ENCODE data around the gene VAV3.

DNA sequence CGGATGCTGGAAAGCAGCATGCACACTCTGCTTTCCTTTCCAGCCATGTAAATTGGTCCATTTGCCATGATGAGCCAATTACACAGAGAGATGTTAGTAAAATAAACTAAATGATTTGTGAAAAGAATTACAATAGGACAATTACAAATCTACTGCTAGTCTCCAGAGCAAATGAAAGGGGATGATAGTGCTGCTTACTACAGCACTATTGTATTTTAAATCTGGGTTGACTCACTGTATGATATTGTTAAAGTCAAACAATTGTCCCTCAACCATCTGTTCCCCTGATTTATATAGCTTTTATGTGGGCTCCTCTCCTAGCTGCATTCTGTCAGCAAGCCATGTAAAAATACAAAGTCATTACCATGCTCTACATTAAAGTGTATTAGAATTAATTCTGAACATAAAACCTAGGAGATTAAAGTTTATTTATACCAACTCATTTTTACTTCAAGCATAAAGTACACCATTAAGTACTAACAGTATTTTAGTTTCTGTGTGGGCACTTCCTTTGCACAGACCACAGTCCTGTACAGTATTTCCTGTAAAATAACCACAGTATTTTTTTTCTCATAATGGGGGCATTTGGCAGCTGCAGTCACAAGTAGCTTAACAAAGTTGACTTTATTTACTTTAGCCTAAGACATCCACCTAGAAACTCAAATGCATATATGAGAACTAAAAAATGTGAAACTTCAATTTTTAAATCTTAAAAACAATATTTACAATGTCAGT, 135.8 kb downstream of the VAV3 start:
- TF ChIP-seq, protein P1, sequence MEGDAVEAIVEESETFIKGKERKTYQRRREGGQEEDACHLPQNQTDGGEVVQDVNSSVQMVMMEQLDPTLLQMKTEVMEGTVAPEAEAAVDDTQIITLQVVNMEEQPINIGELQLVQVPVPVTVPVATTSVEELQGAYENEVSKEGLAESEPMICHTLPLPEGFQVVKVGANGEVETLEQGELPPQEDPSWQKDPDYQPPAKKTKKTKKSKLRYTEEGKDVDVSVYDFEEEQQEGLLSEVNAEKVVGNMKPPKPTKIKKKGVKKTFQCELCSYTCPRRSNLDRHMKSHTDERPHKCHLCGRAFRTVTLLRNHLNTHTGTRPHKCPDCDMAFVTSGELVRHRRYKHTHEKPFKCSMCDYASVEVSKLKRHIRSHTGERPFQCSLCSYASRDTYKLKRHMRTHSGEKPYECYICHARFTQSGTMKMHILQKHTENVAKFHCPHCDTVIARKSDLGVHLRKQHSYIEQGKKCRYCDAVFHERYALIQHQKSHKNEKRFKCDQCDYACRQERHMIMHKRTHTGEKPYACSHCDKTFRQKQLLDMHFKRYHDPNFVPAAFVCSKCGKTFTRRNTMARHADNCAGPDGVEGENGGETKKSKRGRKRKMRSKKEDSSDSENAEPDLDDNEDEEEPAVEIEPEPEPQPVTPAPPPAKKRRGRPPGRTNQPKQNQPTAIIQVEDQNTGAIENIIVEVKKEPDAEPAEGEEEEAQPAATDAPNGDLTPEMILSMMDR (IDR thresholded peaks at IDR 0.05), result no peak
- no peak for TF ChIP-seq CREB1 (CRISPR knock-in tag; IDR thresholded peaks at IDR 0.05)
- TF ChIP-seq, protein P2, sequence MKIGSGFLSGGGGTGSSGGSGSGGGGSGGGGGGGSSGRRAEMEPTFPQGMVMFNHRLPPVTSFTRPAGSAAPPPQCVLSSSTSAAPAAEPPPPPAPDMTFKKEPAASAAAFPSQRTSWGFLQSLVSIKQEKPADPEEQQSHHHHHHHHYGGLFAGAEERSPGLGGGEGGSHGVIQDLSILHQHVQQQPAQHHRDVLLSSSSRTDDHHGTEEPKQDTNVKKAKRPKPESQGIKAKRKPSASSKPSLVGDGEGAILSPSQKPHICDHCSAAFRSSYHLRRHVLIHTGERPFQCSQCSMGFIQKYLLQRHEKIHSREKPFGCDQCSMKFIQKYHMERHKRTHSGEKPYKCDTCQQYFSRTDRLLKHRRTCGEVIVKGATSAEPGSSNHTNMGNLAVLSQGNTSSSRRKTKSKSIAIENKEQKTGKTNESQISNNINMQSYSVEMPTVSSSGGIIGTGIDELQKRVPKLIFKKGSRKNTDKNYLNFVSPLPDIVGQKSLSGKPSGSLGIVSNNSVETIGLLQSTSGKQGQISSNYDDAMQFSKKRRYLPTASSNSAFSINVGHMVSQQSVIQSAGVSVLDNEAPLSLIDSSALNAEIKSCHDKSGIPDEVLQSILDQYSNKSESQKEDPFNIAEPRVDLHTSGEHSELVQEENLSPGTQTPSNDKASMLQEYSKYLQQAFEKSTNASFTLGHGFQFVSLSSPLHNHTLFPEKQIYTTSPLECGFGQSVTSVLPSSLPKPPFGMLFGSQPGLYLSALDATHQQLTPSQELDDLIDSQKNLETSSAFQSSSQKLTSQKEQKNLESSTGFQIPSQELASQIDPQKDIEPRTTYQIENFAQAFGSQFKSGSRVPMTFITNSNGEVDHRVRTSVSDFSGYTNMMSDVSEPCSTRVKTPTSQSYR (CRISPR knock-in tag; IDR thresholded peaks at IDR 0.05), result no peak
- TF ChIP-seq NFYB (CRISPR knock-in tag; conservative IDR thresholded peaks at IDR 0.05; ENCODE audit: low read depth), result no peak
- TF ChIP-seq, protein P3, sequence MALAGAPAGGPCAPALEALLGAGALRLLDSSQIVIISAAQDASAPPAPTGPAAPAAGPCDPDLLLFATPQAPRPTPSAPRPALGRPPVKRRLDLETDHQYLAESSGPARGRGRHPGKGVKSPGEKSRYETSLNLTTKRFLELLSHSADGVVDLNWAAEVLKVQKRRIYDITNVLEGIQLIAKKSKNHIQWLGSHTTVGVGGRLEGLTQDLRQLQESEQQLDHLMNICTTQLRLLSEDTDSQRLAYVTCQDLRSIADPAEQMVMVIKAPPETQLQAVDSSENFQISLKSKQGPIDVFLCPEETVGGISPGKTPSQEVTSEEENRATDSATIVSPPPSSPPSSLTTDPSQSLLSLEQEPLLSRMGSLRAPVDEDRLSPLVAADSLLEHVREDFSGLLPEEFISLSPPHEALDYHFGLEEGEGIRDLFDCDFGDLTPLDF (CRISPR knock-in tag; IDR thresholded peaks at IDR 0.05), result no peak
- TF ChIP-seq, protein P4, sequence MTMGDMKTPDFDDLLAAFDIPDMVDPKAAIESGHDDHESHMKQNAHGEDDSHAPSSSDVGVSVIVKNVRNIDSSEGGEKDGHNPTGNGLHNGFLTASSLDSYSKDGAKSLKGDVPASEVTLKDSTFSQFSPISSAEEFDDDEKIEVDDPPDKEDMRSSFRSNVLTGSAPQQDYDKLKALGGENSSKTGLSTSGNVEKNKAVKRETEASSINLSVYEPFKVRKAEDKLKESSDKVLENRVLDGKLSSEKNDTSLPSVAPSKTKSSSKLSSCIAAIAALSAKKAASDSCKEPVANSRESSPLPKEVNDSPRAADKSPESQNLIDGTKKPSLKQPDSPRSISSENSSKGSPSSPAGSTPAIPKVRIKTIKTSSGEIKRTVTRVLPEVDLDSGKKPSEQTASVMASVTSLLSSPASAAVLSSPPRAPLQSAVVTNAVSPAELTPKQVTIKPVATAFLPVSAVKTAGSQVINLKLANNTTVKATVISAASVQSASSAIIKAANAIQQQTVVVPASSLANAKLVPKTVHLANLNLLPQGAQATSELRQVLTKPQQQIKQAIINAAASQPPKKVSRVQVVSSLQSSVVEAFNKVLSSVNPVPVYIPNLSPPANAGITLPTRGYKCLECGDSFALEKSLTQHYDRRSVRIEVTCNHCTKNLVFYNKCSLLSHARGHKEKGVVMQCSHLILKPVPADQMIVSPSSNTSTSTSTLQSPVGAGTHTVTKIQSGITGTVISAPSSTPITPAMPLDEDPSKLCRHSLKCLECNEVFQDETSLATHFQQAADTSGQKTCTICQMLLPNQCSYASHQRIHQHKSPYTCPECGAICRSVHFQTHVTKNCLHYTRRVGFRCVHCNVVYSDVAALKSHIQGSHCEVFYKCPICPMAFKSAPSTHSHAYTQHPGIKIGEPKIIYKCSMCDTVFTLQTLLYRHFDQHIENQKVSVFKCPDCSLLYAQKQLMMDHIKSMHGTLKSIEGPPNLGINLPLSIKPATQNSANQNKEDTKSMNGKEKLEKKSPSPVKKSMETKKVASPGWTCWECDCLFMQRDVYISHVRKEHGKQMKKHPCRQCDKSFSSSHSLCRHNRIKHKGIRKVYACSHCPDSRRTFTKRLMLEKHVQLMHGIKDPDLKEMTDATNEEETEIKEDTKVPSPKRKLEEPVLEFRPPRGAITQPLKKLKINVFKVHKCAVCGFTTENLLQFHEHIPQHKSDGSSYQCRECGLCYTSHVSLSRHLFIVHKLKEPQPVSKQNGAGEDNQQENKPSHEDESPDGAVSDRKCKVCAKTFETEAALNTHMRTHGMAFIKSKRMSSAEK (CRISPR knock-in tag; IDR thresholded peaks at IDR 0.05; ENCODE audit: borderline replicate concordance), result no peak
- TF ChIP-seq SP1 (CRISPR knock-in tag; conservative IDR thresholded peaks at IDR 0.05), result no peak
- TF ChIP-seq, protein P5, sequence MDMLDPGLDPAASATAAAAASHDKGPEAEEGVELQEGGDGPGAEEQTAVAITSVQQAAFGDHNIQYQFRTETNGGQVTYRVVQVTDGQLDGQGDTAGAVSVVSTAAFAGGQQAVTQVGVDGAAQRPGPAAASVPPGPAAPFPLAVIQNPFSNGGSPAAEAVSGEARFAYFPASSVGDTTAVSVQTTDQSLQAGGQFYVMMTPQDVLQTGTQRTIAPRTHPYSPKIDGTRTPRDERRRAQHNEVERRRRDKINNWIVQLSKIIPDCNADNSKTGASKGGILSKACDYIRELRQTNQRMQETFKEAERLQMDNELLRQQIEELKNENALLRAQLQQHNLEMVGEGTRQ (CRISPR knock-in tag; IDR thresholded peaks at IDR 0.05), result no peak
- no peak for TF ChIP-seq JUN (CRISPR knock-in tag; IDR thresholded peaks at IDR 0.05)

All from WTC11 (cell line).